ENCODE data around the gene NR2C1.

- no peak for TF ChIP-seq POLR2A (IDR thresholded peaks at IDR 0.05; ENCODE audit: low read length)
- no peak for TF ChIP-seq GATA1 (IDR thresholded peaks at IDR 0.05; ENCODE audit: low read depth, low read length)
Measured at GRCh38 chr12:95089462-95089861, 16.0 kb upstream of the NR2C1 start.
